NOMO-1 treated with DMSO at 0.1 percent for 48 hours (cell line): ENCODE results near the gene ZNF783.
"Not testable (repeated sequence)": the region's sequence is repeated elsewhere in the genome, so short reads cannot be mapped to it uniquely, and the experiment has no call there.

ENCODE experiments used
- DNase-seq: peaks from one replicate; lab custom pipeline; 2025; ENCODE audit not compliant: unreplicated experiment; lab: John Stamatoyannopoulos, UW

The ZNF783 gene

DNA sequence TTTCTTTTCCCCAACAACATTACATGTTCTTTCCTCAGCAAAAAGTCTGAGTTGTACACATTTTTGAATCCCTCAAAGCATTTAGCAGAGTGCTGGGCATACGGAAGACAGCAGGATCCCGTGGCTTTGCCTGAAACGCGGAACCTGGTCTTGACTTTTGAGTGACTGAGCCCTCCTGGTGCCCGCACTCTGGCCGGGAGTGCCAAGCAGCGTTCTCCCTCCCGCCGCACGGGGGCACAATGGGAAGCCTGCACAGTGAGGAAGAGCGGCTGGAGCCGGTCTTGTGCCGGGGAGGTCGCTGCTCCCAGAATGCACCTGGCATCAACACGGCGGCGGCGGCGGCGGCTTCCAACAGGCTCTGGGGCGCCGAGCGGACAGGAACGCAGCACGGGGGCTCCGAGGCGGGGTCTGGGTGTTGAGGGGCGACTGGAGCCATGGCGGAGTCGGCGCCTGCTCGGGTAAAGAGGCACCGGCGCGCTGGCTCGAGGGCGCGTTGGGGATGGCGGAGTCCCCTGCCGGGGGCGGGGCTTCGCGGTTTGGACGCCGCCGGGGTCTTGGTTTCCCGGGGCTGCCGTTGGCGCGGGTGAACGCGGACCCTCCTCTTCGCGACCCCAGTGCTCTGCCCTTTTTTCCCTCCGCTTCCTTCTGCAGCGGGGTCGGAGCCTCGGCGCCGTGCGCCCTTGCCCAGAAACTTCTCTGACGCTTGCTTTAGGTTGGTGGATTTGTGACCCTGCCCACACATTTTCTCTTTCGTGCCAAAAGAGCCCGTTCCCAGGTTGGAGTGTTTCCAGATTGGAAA, 22.5 kb upstream of the ZNF783 start, which contains the start of gene ZNF212:
TSS of gene ZNF212 (plus strand) at position 307 of the 799 bp plus-strand sequence. CDS start at position 435, 128 bp downstream.
- peak; percentile 72 for DNase-seq

DNA sequence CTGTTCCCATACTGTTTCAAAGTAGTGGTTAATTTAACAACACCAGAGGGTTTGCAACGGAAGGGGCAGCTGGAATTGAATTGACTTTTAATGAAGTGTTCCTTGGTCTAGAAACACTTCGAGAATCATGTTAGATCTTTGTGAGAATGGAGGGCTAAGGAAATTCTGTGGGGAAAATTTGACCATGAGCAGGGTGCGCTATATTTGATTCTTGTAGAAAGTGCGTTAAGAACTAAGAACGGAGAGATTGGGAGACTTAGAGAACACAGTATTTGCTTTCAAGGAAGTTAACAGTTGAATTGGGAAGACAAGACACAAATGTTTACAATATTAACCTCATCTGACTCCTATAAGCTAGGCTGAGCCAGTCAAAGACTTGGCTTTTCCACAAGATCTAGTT, 21.4 kb upstream of the ZNF783 start:
- DNase-seq = no peak

DNA sequence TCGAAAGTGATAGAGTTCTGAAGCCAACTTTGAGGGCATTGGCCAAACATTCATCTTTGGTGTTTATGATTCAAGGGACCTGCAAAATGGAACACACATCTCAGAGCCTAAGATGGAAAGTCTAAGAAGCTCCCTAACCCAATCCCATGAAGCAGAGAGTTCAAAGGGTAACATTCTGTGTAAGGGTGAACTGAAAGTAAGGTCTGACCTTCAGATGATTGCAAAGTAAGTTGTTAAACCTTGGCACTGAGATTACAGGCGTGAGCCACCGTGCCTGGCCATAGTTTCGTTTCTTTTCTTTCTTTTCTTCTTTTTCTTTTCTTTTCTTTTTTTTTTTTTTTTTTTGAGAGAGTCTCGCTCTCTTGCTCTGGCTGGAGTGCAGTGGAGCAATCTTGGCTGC, 20.3 kb upstream of the ZNF783 start:
- no peak for DNase-seq

DNA sequence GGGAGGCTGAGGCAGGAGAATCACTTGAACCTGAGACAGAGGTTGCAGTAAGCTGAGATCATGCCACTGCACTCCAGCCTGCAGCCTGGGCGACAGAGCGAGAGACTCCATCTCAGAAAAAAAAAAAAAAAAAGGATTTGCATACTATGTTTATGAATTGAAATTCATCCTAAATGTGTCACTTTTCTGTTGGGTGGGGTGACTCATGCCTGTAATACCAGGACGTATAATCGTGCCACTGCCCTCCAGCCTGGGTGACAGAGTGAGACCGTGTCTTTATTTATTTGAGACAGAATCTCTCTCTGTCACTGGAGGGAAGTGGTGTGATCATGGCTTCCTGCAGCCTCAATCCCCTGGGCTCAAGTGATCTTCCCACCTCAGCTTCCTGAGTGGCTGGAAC, 16.8 kb upstream of the ZNF783 start:
- no peak for DNase-seq

DNA sequence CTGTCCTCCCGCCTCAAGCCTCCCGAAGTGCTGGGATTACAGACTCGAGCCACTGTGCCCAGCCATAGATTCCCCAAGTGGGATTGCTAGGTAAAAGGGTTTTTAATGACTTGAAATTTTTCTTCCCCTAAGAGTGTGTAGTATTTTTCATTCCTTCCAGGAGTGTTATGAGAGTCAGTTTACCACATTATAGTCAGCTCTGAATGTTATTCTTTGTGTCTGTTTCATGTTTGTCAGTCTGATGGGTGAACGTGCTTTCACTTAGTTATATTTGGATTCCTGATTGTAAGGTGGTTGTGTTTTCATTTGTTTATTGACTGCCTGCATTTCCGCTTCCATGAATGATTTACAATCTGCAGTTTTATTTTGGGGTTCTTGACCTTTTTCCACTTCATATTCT, 16.3 kb upstream of the ZNF783 start:
- DNase-seq = no peak

DNA sequence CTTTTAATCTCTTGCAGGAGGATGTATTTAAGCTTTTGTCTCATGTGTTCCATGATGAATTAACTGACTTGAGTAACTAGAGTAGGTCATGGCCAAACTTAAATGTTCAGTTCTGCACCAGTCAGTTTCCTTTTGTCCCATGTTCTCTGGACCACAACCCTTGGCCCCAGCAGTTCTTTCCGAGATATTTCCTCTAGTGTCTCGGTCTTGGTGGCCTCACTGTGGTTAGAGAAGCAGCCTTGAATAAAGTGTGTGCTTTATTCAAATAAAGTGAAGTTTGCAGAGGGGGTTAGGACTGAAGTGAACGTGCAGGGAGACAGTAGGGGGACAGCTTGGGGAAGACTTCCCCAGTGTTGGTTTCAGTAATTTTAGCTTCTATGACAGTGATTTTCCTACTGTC, 13.2 kb upstream of the ZNF783 start:
- no peak for DNase-seq

DNA sequence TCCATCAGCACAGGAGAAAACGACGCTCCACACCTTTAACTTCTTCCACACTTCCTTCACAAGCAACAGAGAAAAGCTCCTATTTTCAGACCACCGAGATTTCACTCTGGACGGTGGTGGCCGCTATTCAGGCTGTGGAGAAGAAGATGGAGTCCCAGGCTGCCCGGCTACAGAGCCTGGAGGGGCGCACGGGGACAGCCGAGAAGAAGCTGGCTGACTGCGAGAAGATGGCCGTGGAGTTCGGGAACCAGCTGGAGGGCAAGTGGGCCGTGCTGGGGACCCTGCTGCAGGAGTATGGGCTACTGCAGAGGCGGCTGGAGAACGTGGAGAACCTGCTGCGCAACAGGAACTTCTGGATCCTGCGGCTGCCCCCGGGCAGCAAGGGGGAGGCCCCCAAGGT, 11.8 kb upstream of the ZNF783 start:
- not testable (repeated sequence) for DNase-seq

DNA sequence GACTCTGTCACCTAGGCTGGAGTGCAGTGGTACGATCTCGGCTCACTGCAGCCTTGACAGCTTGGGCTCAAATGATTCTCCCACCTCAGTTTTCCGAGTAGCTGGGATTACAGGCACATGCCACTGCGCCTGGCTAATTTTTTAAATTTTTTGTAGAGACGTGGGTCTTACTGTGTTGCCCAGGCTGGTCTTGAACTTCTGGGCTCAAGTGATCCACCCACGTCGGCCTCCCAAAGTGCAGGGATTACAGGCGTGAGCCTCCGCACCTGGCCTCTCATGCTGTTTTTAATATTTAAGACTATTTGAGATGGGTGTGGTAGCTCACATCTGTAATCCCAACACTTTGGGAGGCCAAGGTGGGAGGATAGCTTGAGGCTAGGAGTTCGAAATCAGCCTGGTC, 10.5 kb upstream of the ZNF783 start:
- DNase-seq = not testable (repeated sequence)

DNA sequence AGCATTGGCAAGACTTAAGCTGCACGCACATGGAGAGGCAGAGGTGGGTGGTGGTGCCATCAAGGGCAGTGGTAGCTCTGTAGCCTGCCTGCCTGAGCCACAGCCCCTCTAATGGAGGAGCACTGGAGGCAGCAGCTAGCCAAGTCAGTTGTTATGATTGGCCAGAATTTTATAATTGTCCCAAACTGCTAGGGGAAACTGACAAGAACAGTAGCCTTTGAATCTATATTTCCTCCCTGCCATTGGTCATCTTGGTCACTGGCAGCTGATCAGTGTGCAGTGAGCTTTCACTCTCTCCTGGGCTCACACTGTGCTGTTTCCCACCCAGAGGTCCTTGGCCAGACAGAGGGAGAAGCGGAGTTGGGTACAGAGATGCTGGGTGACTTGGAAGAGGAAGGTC, 9.6 kb upstream of the ZNF783 start:
- no peak for DNase-seq

DNA sequence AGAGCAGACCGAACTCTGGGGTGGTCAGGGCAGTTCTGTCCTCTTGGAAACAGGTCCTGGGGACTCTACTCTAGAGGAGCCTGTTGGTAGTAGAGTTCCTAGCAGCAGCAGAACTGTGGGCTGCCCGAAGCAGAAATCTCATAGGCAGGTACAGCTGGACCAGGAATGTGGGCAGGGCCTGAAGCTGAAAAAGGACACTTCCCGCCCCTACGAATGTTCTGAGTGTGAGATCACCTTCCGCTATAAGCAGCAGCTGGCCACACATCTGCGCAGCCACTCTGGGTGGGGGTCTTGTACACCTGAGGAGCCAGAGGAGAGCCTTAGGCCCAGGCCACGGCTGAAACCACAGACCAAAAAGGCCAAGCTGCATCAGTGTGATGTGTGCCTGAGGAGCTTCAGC, 8.3 kb upstream of the ZNF783 start:
- no peak for DNase-seq

DNA sequence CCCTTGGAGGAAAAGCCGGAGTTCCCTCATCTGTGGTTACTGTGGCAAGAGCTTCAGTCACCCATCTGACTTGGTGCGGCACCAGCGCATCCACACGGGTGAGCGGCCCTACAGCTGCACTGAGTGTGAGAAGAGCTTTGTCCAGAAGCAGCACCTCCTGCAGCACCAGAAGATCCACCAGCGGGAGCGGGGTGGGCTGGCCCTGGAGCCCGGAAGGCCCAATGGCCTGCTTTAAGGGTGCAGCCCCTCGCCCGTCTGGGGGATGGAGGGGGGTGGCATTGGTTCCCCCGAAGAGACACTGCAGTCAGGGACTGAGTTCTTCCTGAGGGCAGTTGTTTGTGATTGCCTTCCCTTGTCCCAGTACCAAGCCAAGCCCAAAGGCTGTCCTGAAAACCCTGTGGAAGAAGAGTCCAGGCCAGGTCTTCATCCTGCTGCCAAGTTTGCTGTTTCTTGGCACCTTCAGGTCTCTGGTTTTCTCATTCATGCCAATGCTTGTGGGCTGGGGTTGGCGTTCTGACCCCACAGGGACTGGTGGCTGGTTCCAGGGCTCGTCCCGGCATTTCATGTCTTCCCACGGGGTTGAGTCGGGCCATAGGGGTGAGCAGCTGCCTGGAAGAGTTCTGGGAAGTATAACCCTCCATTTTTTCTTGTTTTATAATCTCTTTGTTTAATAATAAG, 7.7 kb upstream of the ZNF783 start:
- no peak for DNase-seq

DNA sequence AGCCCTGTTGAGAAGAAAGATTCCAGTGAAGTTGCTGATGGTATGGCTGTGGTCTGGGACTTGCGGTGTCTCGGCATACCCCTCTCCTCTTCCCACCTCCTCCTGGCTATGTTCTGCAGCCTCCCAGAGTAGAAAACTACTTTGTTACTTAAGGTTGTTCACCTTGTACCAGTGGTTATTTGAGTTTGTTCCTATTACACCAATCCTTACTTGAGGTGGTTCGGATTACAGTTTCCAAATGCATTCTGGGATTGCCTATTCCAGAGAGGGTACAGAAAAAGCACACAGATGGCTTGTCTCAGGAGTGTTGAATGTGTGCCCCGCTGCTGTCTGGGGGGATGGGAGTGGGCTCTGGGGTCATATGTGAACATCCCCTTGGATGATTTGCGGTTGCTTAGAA, 6.8 kb upstream of the ZNF783 start:
- DNase-seq = no peak

DNA sequence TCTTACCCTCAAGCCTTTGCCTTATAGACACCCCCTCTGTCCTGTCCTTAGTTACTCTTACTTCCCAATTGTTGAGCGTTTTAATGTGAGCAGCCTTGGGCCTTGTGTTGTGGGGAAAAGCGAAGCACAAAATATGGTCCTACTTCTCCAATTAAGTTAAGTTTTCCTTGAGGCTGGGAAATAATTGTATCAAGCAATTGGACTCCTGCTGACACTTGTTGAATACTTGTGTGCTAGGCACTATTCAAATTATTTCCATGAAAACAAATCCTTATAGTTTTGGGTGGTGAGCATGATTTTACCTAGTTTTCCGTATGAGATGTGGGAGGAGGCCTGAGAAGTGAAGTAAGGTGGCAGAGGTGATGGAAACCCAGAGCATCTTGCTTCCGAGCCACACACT, 5.4 kb upstream of the ZNF783 start:
- DNase-seq = no peak

DNA sequence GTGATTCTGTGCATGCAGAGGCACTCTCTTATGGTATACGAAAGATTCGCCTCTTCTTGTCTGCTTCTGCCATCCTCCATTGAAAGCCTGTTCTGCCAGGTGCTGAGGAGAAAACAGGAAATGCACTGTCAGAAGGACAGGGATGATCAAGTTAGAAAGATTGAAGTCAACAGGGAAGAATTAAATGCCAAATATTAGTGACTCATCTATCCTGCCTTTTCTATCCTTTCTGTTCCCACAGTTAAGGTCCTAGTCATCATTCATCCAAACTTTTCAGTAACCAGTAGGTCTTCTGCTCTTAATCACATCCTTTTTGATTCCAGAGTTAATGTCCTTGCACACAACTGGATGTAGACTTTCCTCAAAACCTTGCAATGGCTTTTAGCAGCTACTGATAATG, 4.8 kb upstream of the ZNF783 start:
- DNase-seq = no peak

DNA sequence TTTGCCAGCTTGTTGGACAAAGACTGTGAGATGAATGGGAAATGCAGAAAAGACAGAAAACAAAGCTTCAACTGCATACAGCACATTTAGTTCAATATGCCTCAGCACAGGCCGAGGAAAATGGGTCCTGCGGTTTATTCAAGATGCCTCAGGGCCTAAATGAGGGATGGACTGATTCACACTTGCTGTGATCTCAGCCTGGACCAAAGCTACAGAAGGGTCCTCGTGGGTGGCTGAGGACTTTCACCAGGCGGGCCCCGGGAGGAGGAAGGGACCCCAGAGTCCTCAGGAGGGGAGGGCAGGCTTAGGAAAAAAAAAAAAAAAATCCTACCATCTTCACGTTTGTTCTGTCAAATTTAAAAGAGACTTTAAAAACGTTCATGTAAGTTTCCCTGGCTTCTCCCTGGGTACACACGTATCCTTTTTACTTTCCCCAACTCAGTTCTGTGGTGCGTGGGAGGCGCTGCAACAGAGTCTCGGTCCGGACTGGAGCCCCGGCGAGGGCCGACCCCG, 624 bp upstream of the ZNF783 start:
- DNase-seq = no peak

DNA sequence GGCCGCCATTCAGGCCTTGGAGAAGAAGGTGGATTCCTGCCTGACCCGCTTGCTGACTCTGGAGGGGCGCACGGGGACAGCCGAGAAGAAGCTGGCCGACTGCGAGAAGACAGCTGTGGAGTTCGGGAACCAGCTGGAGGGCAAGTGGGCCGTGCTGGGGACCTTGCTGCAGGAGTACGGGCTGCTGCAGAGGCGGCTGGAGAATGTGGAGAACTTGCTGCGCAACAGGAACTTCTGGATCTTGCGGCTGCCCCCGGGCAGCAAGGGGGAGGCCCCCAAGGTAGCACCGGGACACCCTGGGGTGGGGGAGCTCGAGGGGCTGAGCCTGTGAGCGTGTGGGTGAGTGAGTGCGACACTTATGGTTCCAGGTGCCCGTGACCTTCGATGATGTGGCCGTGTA, 4.5 kb downstream of the ZNF783 start:
- no peak for DNase-seq

DNA sequence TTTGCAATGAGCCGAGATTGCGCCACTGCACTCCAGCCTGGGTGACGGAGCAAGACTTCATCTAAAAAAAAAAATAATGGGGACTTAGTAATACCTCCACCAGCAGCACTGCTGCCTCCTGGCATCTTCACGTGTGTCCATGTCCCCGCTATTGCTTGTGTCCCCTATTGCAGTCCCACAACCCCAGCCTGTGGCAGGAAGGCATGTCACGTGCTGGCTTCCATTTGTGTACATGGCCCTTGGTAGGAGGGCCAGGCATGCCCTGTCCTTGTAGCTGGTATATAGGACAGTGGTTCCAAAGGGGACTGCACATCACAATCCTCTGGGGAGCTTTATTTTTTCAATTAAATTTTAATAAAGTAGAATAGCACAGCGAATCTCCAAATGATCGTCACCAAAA, 5.7 kb downstream of the ZNF783 start:
- DNase-seq = no peak

DNA sequence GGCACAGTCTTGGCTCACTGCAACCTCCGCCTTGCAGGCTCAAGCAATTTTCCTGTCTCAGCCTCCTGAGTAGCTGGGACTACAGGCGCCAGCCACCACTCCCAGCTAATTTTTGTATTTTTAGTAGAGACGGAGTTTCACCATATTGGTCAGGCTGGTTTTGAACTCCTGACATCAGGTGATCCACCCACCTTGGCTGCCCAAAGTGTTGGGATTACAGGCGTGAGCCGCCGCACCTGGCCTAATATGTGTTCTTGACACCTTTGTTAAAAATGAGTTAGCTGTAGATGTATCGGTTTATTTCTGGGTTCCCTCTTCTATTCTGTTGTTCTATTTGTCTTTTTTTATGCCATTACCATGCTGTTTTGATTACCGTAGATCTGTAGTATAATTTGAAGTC, 12.4 kb downstream of the ZNF783 start:
- DNase-seq = not testable (repeated sequence)

DNA sequence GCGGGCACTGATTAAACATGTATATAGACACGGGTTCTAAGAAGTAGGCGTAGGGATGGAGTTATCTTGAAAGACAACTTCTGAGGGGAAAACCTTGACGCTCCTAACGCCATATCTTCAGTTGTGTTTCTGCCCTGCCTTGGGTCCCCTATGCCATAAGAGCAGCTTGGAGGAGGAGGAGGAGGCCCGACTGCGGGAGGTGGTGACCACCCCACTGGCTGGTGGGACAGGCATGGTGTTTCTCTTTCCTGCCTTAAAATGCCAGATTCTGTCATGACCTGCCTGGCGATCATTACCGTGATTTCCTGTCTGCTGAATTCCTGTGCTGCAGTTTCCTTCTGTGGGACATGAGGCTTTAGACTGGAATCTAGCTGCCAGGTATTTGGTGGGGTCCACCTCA, 15.9 kb downstream of the ZNF783 start:
- DNase-seq = no peak

DNA sequence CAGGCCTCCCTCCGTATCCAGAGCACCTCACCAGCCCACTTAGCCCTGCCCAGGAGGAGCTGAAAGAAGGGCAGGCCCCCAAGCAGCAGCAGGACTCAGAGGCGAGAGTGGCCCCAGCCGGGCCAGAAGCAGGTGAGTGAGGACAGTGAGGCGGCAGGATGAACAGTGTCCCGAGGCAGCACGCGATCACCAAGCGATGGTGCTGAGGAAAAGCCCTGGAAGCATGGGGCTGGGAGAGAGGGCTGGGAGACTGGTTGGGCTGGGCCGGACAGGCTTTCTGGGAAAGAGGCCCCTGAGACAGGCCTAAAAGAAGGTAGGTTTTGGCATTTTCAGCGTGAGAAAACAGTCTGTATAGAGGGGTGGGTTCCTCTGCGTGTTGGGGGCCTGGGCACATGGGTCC, 16.4 kb downstream of the ZNF783 start:
- no peak for DNase-seq

DNA sequence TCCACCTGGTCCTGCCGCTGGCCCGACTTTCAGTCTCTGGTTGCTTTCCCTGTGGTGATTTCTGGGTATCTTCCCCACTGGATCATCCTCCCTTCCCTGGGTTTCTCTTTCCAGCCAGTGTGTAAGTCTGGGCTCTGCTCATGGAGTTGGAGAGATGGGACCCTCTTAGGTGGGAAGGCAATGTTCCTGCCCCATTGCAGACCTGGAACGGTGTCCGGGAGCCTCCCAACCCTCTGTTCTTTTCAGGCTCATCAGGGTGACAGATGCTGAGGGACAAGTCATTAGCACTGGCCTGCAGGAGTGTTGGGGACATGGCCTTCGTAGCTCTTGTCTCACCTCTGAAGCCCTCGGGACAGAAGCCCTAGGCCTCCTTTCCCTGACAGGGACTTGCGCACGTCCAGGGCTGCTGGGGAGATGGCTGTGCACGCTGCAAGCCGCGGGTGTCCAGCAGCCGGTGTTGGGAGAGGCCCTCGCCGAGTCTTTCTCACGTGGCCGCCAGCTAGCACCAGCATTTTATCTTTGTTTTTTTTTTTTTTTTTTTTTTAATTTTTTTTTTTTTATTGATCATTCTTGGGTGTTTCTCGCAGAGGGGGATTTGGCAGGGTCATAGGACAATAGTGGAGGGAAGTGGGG, 17.2 kb downstream of the ZNF783 start:
- no peak for DNase-seq

DNA sequence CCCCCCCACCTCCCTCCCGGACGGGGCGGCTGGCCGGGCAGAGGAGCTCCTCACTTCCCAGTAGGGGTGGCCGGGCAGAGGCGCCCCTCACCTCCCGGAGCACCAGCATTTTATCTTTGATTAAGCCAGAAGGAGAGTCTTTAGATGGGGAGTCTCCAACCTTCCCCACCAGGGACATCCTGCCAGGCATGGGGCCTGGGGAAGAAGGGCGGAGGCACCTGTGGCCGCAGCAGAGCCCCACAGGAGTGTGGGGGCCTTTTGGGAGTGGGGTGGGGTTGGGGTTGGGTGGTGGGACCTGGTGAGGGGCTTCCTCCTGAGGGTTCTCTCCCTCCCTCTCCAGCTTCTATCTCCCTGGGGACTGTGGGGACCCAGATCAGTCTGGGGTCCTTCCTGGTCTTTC, 18.2 kb downstream of the ZNF783 start:
- DNase-seq = no peak
